GM12878 (cell line): ENCODE measurements around the gene BARX2.

Experiments used
- CEBPB ChIP-seq, 2 experiments: fragments of 150-350 bp in 1 of 2; IDR thresholded peaks; 2 replicates each; pipeline ENCODE4 v1.6.1; 2012 to 2014; ENCODE audit warnings: low read depth in 2 of 2, low read length in 2 of 2, borderline replicate concordance in 1 of 2, inconsistent platforms in 1 of 2
- CHD2 ChIP-seq: IDR thresholded peaks from 2 replicates; pipeline ENCODE4 v1.6.1; 2011; ENCODE audit warnings: low read depth, low read length, improper control_type of control experiment, borderline replicate concordance
- EZH2 ChIP-seq: IDR thresholded peaks from 2 replicates; pipeline ENCODE4 v1.6.1; 2012; ENCODE audit warnings: low read depth, mild to moderate bottlenecking, control low read depth, inconsistent platforms, low read length, borderline replicate concordance; ENCODE audit not compliant: control insufficient read depth

DNA sequence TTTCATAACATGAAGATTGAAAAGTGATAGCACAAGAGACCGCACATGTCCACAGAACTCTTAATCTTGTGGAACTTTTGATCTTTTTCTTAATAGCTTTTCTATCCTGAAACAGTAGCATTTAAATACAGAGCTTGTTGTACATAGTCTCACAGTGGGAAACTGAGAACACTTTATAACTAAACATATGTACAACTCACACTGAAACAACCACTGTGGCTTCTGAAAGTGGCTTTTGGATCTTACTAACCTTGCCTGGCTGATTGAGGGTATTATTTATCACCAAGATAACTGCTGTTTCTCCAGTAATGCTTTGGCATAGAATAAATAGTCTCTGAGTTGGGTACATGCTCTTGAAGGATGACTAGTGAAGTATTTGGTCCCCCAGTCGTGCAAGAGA, 10.2 kb downstream of the BARX2 start:
- TF ChIP-seq EZH2, result no peak
- no peak for TF ChIP-seq CEBPB (IDR thresholded peaks at IDR 0.05; ENCODE audit: borderline replicate concordance in 1 of 2, low read depth in 2 of 2, low read length in 2 of 2)
- TF ChIP-seq CHD2, result no peak
